ENCODE results near the gene ACBD3. TPM values are rescaled to one million over a fixed set of nuclear protein-coding genes. Genes with fewer than 3 reads are reported as not detected.

ACBD3 gene
- total and polyA plus RNA-seq, 8 donors: 40.7 to 56.9 (median 53.3) TPM

- Histone ChIP-seq H3K36me3 (no peaks in the 10 kb centered on the region), H3K4me3 (no peak overlapping the region), H3K27ac (peak overlapping the region in 1 of 2 donors; percentile 5), H3K9me3 (no peaks in the 10 kb centered on the region), H3K4me1 (peaks cover 4 to 15% of the 10 kb centered on the region in 2 donors), H3K27me3 (no peaks in the 10 kb centered on the region)
- intact Hi-C loops (cut with DNase I): no loop called here
- DNase-seq (no peak), ATAC-seq (no peak)
- no peak for TF ChIP-seq CTCF (IDR thresholded peaks at IDR 0.05)
Measured at GRCh38 chr1:226135709-226136108, 50.8 kb downstream of the ACBD3 start.

- Histone ChIP-seq H3K27ac (peak overlapping the region in 1 of 2 donors; percentile 5), H3K9me3 (no peaks in the 10 kb centered on the region), H3K27me3 (no peaks in the 10 kb centered on the region), H3K4me3 (no peak overlapping the region), H3K36me3 (no peaks in the 10 kb centered on the region), H3K4me1 (peaks cover 4 to 15% of the 10 kb centered on the region in 2 donors)
- intact Hi-C loops (cut with DNase I): no loop called here
- peak in 2 of 4 donors; percentile 66 to 90 for DNase-seq
- ATAC-seq: peak; percentile 87
- TF ChIP-seq CTCF (IDR thresholded peaks at IDR 0.05): no peak
Measured at GRCh38 chr1:226135059-226135651, 51.4 kb downstream of the ACBD3 start.

GRCh38 chr1:226134170-226135058 lies 52.1 kb downstream of the ACBD3 start:
- Histone ChIP-seq H3K27ac (peak overlapping the region in 1 of 2 donors; percentile 5), H3K4me1 (peaks cover 4 to 15% of the 10 kb centered on the region in 2 donors), H3K27me3 (no peaks in the 10 kb centered on the region), H3K9me3 (no peaks in the 10 kb centered on the region), H3K4me3 (no peak overlapping the region), H3K36me3 (no peaks in the 10 kb centered on the region)
- no peak for TF ChIP-seq CTCF (IDR thresholded peaks at IDR 0.05)
- intact Hi-C loops (cut with DNase I): no loop called here
- DNase-seq (no peak), ATAC-seq (peak; percentile 4)

- Histone ChIP-seq H3K36me3 (no peaks in the 10 kb centered on the region), H3K27me3 (no peaks in the 10 kb centered on the region), H3K27ac (peak overlapping the region in 1 of 2 donors; percentile 33), H3K4me3 (no peak overlapping the region), H3K9me3 (no peaks in the 10 kb centered on the region), H3K4me1 (peaks cover 4 to 18% of the 10 kb centered on the region in 2 donors)
- intact Hi-C loops (cut with DNase I): no loop called here
- no peak for TF ChIP-seq CTCF (IDR thresholded peaks at IDR 0.05)
- ATAC-seq: no peak
- DNase-seq: no peak
Measured at GRCh38 chr1:226133504-226134123, 52.9 kb downstream of the ACBD3 start.
